K562 (cell line): ENCODE measurements around the gene DRAXIN. TPM values are rescaled to one million over a fixed set of nuclear protein-coding genes. Genes with fewer than 3 reads are reported as not detected.

Experiments
- GABPB1 ChIP-seq: sonication (generic); formaldehyde crosslinking; IDR thresholded peaks from 2 replicates; pipeline ENCODE4 v1.8.0; 2022; ENCODE audit warnings: mild to moderate bottlenecking, missing genetic modification reagents
- GATAD2A ChIP-seq: fragments of 450-650 bp; IDR thresholded peaks from 2 replicates; pipeline ENCODE4 v1.6.1; 2017
- HMG20A ChIP-seq: fragments of 450-650 bp; formaldehyde crosslinking; conservative IDR thresholded peaks from 2 replicates; pipeline ENCODE4 v1.4.0; 2020; ENCODE audit warnings: mild to moderate bottlenecking, mixed read lengths
- JUNB ChIP-seq: fragments of 450-650 bp; formaldehyde crosslinking; conservative IDR thresholded peaks from 2 replicates; pipeline ENCODE4 v1.4.0; 2020; ENCODE audit warnings: mild to moderate bottlenecking
- KDM2B ChIP-seq: fragments of 250-450 bp; sonication (Bioruptor Pico); IDR thresholded peaks from 2 replicates; pipeline ENCODE4 v1.8.0; 2021; ENCODE audit warnings: mild to moderate bottlenecking, moderate library complexity
- MED1 ChIP-seq: sonication (generic); formaldehyde crosslinking; IDR thresholded peaks from 2 replicates; pipeline ENCODE4 v1.8.1; 2023; ENCODE audit warnings: missing genetic modification reagents, borderline replicate concordance
- MTA1 ChIP-seq: fragments of 450-650 bp; IDR thresholded peaks from 2 replicates; pipeline ENCODE4 v1.6.1; 2017; ENCODE audit warnings: borderline replicate concordance
- NFE2 ChIP-seq: IDR thresholded peaks from 2 replicates; pipeline ENCODE4 v1.6.1; 2014; ENCODE audit warnings: antibody characterized with exemption, low read depth
- NFIC ChIP-seq: fragments of 450-650 bp; IDR thresholded peaks from 2 replicates; pipeline ENCODE4 v1.6.1; 2017; ENCODE audit warnings: mild to moderate bottlenecking, inconsistent platforms
- SMAD3 ChIP-seq: fragments of 450-650 bp; formaldehyde crosslinking; conservative IDR thresholded peaks from 2 replicates; pipeline ENCODE4 v1.4.0; 2020; ENCODE audit warnings: mild to moderate bottlenecking
- TOE1 ChIP-seq, 2 experiments: fragments of 450-650 bp in 1 of 2; sonication (generic) in 1 of 2; formaldehyde crosslinking in 1 of 2; IDR thresholded peaks; 2 replicates each; pipeline versions ENCODE4 v1.7.1 to v1.8.0; 2016 to 2022; ENCODE audit warnings: borderline replicate concordance in 2 of 2, mild to moderate bottlenecking in 2 of 2, antibody characterized with exemption in 1 of 2, inconsistent platforms in 1 of 2, low read depth in 1 of 2, missing genetic modification reagents in 1 of 2, moderate library complexity in 1 of 2
- ZFP1 ChIP-seq: fragments of 450-650 bp; formaldehyde crosslinking; IDR thresholded peaks from 2 replicates; pipeline ENCODE4 v1.4.0; 2020; ENCODE audit warnings: mild to moderate bottlenecking, mixed read lengths
- ZNF121 ChIP-seq: sonication (generic); formaldehyde crosslinking; conservative IDR thresholded peaks from 2 replicates; pipeline ENCODE4 v1.8.0; 2022; ENCODE audit warnings: missing genetic modification reagents
- ZNF436 ChIP-seq: fragments of 250-450, 450-650 bp; sonication (Bioruptor Pico); formaldehyde crosslinking; IDR thresholded peaks from 2 replicates; pipeline ENCODE4 v1.7.0; 2020; ENCODE audit warnings: mild to moderate bottlenecking
- ZNF445 ChIP-seq: fragments of 250-450 bp; sonication (Bioruptor Pico); IDR thresholded peaks from 2 replicates; pipeline ENCODE4 v1.4.0; 2020; ENCODE audit warnings: low read depth, mild to moderate bottlenecking, moderate library complexity
- ZNF584 ChIP-seq: fragments of 200-800 bp; sonication (Bioruptor generic); IDR thresholded peaks from 2 replicates; pipeline ENCODE4 v1.6.1; 2016; ENCODE audit warnings: low read depth, mild to moderate bottlenecking, missing genetic modification characterization, missing compliant biosample characterization
- ZNF717 ChIP-seq: fragments of 250-450 bp; sonication (Bioruptor Pico); IDR thresholded peaks from 2 replicates; pipeline ENCODE4 v1.5.0; 2021
- ZNF780A ChIP-seq: fragments of 250-450 bp; sonication (Bioruptor Pico); IDR thresholded peaks from 2 replicates; pipeline ENCODE4 v1.5.0; 2021; ENCODE audit warnings: mild to moderate bottlenecking
- polyA plus RNA-seq, 8 experiments: library from polyadenylated mRNA; depleted of rRNA in 4 of 8; stranded (reverse) in 5 of 8; unstranded in 3 of 8; fragments of >200 nt; fragmentation: Nextera tagmentation in 2 of 8; fragmentation: Illumina TruSeq in 1 of 8; extraction: Ambion mirVana in 2 of 8; extraction: Trizol in 1 of 8; gene quantifications; 2 replicates each; pipeline versions ENCODE4 v1.2.1 to v1.2.3, GENCODE V29; 2011 to 2014; ENCODE audit warnings: inconsistent platforms in 1 of 8, missing spikeins in 1 of 8
- total RNA-seq, 7 experiments: library from RNA; depleted of rRNA in 6 of 7; stranded (reverse); fragments of >200 nt in 6 of 7; fragmentation: Illumina TruSeq in 2 of 7; extraction: Trizol in 2 of 7; gene quantifications; 2 replicates each; pipeline versions ENCODE4 v1.2.1 to v1.2.3, GENCODE V29; 2011 to 2021; ENCODE audit warnings: low replicate concordance in 1 of 7
- TF ChIP-seq, protein P1 (sequence below), 2 experiments: fragments of 250-450 bp in 1 of 2; fragments of 450-650 bp in 1 of 2; sonication (Bioruptor Pico) in 1 of 2; IDR thresholded peaks; 2 replicates each; pipeline versions ENCODE4 v1.6.1 to v1.8.0; 2016 to 2021; ENCODE audit warnings: mild to moderate bottlenecking in 2 of 2, moderate library complexity in 2 of 2, missing compliant biosample characterization in 1 of 2, missing genetic modification characterization in 1 of 2
- TF ChIP-seq, protein P2 (sequence below): fragments of 450-650 bp; formaldehyde crosslinking; IDR thresholded peaks from 2 replicates; pipeline ENCODE4 v1.4.0; 2022; ENCODE audit warnings: missing genetic modification characterization
- TF ChIP-seq, protein P3 (sequence below): sonication (generic); formaldehyde crosslinking; IDR thresholded peaks from 2 replicates; pipeline ENCODE4 v1.8.1; 2023; ENCODE audit warnings: missing genetic modification reagents, mild to moderate bottlenecking, borderline replicate concordance

DRAXIN gene
- total and polyA plus RNA-seq, 9 of the 15 experiments (the other 6 are each of a cell fraction or from before 2014, with no cell fraction given) = 0.01 to 0.04 (median 0.01) TPM; not detected in 6

DNA sequence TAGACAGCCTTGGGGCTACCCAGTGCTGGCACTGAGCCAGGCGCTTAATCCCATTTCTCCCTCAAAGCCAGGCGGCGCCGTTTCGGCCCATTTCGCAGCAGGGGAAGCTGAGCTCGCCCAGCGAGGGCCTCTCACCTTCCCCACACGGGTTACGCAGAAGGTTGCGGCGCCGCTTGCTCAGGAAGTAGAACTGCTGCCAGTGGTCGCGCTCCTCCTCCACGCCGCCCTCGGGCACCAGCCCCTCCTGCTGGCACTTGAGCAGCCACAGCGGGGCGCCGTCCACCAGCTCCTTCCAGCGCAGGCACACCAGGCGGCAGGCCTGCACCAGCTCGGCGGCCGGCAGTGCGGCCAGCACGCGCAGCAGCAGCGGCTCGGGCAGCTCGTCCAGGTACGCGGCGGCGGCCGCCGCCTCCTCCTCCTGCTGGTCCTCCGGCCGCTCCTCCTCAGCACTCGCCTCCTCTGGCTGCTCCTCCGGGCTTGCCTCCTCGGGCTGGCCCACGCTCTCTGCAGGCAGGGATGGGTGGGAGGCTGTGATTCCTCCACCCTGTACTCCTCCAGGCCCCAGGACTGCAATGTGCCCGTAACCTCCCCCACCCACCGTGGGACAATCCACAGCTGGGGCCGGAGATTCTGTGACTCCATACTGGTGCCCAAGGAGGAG, 41.0 kb upstream of the DRAXIN start (continued):
- TF ChIP-seq, protein P1, sequence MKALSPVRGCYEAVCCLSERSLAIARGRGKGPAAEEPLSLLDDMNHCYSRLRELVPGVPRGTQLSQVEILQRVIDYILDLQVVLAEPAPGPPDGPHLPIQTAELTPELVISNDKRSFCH (CRISPR knock-in tag; IDR thresholded peaks at IDR 0.05) = no peak
- TF ChIP-seq, protein P1 (tag; IDR thresholded peaks at IDR 0.05) = peak; percentile 52; the same call in 1 of the 2 replicates
- peak; percentile 37; the same call in 1 of the 2 replicates for TF ChIP-seq ZNF121 (CRISPR knock-in tag)
- no peak for TF ChIP-seq ZNF717 (CRISPR knock-in tag)
- peak; percentile 86 for TF ChIP-seq ZNF436 (CRISPR knock-in tag)
- TF ChIP-seq MED1 = 0 out of 2 replicates have a peak, but pooled peaks have one; percentile 48
- no peak for TF ChIP-seq SMAD3
- no peak for TF ChIP-seq HMG20A (CRISPR knock-in tag)
- TF ChIP-seq GABPB1 (CRISPR knock-in tag) = peak; percentile 62; the same call in 1 of the 2 replicates
- TF ChIP-seq JUNB (CRISPR knock-in tag) = no peak
- no peak for TF ChIP-seq ZNF584 (CRISPR knock-in tag)
- no peak for TF ChIP-seq MTA1
- TF ChIP-seq, protein P2, sequence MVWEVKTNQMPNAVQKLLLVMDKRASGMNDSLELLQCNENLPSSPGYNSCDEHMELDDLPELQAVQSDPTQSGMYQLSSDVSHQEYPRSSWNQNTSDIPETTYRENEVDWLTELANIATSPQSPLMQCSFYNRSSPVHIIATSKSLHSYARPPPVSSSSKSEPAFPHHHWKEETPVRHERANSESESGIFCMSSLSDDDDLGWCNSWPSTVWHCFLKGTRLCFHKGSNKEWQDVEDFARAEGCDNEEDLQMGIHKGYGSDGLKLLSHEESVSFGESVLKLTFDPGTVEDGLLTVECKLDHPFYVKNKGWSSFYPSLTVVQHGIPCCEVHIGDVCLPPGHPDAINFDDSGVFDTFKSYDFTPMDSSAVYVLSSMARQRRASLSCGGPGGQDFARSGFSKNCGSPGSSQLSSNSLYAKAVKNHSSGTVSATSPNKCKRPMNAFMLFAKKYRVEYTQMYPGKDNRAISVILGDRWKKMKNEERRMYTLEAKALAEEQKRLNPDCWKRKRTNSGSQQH (CRISPR knock-in tag) = no peak
- TF ChIP-seq NFIC = peak; percentile 100
- TF ChIP-seq KDM2B (CRISPR knock-in tag) = peak; percentile 97
- 0 out of 2 replicates have a peak, but pooled peaks have one; percentile 58 for TF ChIP-seq GATAD2A
- no peak for TF ChIP-seq ZNF445 (CRISPR knock-in tag)
- 0 out of 2 replicates have a peak, but pooled peaks have one; percentile 24 for TF ChIP-seq TOE1 (IDR thresholded peaks at IDR 0.05; ENCODE audit: borderline replicate concordance)
- no peak for TF ChIP-seq TOE1 (CRISPR knock-in tag; IDR thresholded peaks at IDR 0.05; ENCODE audit: borderline replicate concordance, low read depth)
- TF ChIP-seq, protein P3, sequence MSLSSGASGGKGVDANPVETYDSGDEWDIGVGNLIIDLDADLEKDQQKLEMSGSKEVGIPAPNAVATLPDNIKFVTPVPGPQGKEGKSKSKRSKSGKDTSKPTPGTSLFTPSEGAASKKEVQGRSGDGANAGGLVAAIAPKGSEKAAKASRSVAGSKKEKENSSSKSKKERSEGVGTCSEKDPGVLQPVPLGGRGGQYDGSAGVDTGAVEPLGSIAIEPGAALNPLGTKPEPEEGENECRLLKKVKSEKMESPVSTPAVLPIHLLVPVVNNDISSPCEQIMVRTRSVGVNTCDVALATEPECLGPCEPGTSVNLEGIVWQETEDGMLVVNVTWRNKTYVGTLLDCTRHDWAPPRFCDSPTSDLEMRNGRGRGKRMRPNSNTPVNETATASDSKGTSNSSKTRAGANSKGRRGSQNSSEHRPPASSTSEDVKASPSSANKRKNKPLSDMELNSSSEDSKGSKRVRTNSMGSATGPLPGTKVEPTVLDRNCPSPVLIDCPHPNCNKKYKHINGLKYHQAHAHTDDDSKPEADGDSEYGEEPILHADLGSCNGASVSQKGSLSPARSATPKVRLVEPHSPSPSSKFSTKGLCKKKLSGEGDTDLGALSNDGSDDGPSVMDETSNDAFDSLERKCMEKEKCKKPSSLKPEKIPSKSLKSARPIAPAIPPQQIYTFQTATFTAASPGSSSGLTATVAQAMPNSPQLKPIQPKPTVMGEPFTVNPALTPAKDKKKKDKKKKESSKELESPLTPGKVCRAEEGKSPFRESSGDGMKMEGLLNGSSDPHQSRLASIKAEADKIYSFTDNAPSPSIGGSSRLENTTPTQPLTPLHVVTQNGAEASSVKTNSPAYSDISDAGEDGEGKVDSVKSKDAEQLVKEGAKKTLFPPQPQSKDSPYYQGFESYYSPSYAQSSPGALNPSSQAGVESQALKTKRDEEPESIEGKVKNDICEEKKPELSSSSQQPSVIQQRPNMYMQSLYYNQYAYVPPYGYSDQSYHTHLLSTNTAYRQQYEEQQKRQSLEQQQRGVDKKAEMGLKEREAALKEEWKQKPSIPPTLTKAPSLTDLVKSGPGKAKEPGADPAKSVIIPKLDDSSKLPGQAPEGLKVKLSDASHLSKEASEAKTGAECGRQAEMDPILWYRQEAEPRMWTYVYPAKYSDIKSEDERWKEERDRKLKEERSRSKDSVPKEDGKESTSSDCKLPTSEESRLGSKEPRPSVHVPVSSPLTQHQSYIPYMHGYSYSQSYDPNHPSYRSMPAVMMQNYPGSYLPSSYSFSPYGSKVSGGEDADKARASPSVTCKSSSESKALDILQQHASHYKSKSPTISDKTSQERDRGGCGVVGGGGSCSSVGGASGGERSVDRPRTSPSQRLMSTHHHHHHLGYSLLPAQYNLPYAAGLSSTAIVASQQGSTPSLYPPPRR (CRISPR knock-in tag) = no peak
- TF ChIP-seq ZFP1 (CRISPR knock-in tag) = no peak
- TF ChIP-seq ZNF780A (CRISPR knock-in tag) = no peak
- TF ChIP-seq NFE2 = no peak
